TTC549 (cell line): ENCODE results near the gene OR10AD1.

Source experiments
- FAIRE-seq: peaks from 2 replicates; lab custom pipeline; 2012; peaks lifted over from hg19 to GRCh38; lab: Jason Lieb, UNC

The OR10AD1 gene

DNA sequence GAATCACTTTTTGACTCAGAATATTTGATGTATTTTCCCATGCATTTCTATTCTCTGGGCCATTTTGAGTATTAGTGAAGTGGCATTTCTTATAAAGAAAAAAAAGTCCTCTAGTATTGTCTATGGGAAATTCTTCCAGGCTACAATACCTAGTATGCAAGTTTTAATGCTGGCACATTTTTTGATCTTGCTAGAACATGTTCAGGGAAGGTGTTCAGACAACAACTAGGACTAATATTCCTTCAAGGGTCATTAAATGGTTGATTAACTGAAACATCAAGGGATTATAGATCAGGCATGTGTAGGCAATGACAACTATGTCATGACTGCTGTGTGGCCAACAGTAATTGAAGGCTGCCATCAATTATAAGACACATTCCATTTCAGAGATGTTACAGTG is 12.0 kb downstream of the OR10AD1 start:
- FAIRE-seq = no peak

DNA sequence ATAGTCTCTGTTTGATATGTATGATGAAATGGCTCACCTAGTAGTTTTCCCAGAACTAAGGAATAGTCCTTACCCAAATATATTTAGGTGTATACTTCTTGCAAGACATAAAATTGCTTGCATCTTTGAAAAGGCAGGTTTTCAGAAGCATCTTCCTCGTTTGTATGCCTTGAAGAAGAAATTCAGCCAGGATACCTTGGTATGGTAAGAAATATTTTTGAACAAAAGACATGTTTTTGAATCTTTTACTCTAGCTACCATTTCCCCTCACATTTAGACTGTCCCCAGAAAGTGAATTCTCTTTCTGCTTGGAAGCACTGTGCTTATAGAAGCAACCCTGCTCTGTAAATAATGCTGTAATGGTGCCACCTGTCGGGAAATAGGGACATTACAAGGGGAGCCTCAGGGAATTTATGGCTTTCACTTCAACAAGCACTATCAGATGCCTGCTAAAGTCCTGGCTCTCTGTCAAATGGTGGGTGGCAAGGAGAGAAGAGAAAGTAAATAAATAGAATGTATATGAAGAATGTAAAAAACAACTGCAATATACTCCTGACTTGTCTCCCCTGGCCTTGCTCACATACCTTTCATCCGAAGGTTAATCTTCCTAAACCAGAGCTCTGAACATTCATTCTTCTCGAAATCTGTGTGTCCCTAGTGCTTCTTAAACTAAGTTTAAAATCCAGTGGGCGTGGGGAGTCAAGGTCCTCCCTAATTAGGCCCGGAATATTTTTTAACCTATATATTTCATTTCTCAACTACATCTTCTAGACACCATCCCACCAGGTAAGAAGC is 13.6 kb downstream of the OR10AD1 start:
- peak; percentile 91 for FAIRE-seq

DNA sequence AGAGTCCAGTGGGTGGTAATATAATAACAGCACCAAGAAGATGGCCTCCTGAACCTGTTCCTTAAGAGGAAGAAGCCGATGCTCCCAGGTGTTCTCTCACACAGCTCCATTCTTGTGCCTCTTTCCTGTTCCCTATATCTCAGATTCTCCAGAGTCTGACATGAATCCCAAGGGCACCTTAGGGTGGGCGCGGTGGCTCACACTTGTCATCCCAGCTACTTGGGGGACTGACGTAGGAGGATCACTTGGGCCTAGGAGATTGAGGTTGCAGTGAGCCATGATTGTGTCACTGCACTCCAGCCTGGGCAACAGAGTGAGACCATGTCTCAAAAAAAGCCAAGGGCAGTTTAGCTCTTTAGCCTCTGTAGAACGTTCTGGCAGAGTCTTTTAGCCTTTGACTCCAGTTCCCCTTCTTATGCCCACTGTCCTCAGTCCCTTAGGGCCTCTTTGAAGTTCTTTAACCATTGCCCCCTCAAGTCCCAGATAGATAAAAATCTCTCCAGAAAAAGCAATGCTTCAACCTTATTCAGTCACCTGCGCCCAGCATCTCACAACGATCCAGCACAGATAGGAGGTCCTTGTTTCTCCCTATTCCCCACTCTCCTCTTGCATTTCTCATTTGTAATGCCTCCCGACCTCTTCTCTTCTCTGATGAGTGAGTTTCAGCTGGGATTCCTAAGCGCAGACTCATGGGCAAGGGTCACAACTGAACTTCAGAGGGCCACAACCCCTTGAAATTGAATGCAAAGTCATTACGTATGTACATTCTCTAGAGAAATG is 15.0 kb downstream of the OR10AD1 start:
- no peak for FAIRE-seq

DNA sequence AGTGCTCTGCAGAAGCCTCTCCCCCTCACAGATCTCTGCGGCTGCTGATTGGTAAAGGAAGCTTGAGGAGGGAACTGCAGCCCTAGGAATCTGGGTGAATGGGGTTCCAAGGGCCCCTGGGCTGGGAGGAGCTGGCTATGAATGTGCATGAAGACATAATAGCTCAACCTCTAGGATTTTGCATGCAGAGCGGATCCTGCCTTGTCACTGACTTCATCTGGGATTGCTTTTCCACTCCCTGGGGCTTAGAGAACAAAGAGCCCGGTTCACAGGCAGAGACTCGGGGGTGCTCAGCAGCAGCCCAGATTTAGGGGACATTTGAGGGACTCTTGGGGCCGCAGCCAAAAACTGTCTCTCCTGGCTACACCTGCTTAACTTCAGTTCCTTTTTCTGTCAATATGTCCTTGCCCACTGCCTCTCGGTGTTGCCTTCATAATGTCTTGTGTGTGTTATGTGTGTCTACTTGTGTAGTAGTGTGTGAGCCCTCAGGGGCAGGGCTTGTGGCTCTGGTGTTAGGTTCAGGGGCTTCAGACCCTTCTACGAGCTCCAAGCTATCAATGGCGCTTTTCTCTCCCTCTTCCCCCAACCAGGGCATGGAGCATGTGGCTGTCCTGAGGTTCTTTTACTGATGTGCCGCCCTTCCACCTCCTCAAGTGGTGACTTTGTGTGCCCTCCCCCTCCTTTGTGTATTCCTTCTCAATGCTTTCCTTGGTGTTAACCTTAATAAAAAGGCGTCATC is 17.7 kb downstream of the OR10AD1 start:
- FAIRE-seq = no peak

DNA sequence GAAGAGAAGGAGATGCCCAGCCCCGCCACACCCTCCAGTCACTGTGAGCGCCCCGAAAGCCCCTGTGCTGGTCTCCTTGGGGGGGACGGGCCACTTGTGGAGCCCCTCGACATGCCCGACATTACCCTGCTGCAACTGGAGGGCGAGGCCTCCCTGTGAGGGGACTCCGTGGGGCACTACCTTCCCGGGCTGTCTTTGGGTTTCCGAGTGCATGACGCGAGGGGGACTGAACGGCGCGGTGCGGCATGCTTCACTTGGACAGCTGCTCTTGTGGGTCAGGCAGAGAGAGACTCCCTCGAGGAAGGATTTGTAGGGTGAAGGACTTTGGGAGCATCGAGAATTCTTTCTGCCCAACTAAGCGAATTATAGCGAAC is 18.6 kb downstream of the OR10AD1 start:
- FAIRE-seq = no peak

DNA sequence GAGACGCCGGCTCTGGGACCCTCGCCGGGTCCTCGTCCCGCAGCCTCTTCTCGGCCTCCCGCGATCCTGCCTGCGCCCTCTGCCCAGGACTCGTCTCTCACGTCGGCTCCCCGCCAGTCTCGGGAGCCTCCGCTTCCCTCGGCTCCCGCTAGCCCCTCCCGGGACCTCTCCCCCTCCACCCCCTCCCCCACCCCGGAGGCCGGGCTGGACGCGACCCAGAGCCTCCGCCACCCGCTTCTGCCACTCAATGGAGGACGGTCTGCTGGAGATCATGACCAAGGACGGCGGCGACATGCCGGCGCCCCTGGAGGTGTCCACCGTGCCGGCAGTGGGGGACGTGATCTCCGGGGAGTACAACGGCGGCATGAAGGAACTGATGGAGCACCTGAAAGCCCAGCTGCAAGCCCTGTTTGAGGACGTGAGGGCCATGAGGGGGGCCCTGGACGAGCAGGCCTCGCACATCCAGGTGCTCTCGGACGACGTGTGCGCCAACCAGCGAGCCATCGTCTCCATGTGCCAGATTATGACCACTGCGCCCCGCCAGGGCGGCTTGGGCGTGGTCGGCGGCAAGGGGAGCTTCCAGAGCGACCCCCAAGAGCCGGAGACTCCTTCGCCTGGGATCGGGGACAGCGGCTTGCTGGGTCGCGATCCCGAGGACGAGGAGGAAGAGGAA is 19.1 kb downstream of the OR10AD1 start:
- FAIRE-seq = no peak

DNA sequence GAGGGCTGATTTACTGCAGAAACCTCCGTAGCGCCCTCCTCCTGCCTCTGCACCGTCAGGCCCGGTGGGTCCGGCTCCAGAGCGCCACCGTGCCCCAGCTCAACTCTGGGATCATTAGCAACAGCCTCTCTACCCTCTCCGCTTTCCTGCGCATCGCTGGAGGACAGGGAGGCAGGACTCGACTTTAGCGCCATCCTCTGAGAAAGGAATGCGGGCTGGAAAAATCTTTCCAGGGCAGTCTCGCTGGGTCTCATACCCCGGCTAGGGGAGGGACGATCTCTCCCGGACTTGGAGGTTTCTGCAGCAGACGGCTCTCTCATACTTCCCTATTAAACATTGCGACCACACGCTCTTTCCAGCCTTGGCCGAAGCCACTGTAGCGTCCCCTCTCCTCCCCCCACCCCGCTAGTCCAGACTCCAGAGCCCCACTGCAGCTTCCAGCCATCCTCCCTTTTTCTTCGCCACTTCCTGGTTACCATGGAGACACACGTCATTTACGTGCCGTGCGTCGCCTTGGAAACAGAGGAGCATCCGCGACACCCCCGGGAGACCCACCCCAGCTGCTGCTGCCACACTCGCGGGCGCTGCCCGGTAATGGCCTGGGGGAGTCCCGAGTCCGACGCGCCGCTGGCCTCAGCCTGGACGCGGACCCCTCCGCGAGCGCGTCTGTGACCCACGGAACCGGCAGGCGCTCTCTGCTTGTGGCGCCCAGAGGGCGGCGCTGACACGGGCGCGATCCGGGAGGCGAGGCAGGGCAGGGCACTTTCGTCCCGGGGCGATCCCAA is 19.8 kb downstream of the OR10AD1 start, which contains the start of gene CCDC184:
TSS of gene CCDC184 (plus strand) at position 554 of the 785 bp plus-strand sequence. CDS start 479 bp downstream, outside the sequence.
- FAIRE-seq = no peak

DNA sequence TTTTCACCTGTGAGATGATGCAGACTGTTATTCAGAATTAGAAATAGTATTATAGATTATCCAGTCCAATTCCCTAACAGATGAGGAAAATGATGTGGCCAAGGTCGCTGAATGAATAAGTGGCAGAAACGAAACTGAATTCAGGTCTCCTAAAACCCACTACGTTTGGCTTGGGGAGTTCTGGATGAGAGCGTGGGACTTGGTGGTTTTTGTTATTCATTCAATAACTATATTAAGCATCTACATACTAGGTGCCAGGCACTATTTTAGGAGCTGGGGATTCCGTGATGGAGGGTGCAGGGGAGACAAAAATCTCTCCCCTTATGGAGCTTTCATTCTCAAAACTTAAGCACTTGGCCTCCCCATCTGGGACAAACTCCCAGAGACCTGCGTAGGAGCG is 20.5 kb downstream of the OR10AD1 start:
- FAIRE-seq = no peak

DNA sequence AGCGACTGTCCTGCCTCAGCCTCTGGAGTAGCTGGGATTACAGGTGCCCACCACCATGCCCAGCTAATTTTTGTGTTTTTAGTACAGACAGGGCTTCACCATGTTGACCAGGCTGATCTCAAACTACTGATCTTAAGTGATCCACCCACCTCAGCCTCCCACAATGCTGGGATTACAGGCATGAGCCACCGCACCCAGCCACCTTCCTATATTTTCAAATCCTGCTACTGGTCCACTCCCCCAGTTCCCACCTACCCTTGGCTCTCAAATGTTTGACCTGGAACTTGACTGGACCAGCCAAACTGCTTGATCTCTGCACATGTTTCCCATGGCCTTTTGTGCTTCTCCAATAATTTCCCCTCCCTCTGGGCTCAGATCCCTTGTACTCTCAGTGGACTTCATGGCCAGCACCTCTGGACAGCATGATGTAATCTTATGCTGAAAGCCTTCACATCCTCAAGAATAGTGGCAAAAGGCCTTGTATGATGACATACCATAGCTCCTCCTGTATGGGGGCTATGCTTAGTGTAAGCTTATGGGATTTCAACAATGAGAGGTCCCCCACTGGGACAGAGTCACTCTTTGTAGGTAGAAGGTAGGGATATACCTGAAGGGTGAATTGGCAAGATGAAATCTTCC is 22.1 kb downstream of the OR10AD1 start:
- FAIRE-seq = no peak

DNA sequence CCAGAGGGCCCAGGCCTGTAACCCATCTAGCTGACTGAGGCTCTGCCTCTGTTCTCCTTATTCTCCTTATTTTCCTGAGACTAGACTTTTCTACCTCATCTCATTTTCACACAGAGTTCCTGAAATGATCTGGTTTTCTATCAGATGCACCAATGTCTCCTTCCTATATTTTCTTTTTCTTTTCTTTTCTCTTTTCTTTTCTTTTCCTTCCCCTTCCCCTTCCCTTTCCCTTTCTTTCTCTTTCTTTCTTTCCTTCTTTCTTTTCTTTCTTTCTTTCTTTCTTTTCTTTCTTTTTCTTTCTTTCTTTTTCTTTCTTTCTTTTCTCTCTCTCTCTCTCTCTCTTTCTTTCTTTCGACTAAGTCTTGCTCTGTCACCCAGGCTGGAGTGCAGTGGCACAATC is 22.7 kb downstream of the OR10AD1 start:
- FAIRE-seq = no peak

DNA sequence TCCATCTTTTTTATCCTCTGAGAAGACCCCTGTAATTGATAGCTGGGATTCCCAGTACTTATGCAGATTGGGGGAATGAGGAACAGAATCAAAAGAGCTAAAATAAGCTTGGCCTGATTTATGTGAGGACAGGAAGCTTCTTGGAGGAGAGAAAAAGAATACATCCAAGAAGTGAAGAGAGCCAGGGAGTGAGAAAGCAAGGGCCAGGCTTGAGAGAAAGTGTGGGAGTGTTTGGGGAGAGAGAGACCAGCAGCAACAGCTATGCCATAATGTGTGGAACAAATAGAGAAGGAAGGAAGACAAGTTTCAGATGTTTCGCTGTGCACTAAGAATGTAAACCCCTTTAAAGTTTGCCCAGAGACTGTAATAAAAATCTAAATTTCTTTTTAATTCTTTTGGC is 23.6 kb downstream of the OR10AD1 start:
- FAIRE-seq = no peak

DNA sequence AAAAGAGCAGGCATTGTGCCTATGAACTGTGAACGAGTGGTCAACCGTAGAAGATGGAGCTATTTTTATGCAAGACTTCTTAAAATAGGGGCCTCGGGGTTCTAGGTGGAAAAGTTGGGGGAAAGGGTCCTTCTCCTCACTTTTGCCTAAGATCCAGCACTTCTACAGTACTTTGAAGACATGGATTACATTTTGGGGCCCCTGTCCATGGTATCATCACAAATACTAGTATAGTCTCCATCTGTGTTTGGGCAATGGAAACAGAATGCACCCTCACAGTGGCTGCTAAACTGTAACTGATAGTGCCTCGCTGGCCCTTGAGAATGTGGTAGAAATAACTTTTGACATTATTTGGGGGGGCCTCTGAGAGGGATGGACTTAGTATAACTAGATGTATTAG is 25.1 kb downstream of the OR10AD1 start:
- FAIRE-seq = no peak

DNA sequence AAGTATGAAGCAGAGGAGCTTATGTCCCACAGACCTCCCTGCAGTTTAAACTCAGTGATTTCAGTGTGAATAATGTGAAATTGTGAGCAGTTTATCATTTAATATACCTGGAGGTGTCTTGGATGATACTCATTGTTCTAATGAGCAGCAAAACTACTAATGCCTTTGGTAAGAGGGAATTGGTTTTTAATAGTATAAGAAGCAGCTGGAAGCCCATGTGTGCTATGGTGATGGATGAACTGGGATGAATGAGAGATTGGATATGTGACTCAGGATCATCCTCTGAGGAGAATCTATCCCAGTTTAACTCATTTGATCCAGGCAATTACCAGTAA is 26.7 kb downstream of the OR10AD1 start:
- FAIRE-seq = no peak

DNA sequence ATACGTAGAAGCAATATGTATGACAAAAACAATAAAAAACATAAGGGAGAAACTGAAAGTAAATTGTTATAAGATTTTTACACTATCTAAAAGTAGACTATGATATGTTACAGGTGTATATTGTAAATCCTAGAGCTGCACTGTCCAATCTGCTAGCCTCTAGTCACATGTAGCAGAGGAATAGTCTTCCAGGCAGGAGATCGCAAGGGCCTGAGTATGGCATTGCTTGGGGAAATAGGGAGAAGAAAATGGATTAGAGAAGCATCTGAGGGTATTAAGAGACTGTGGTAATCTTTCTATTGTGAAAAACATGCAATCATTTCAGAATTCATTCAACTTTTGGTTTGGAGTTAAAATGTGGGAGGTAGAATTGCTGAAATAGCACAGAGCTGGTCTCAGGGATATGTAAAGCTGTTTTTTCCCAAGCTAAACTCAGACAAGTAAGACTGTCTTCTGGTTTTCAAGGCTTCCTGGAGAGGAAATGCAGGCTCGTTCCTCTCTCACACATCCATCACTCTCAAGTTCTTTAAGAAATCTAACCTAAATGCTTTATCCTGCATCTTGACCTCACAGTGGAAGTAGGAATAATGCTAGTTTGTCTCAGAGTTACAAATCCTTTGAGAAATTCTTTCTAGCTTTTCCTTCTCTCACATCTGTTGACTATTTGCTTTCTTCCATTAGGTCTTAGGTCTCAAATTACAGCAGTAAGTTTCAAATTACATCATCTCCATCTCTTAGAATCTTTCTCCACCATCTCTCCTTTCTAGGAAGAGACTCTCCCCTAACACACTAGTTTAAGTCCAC is 27.3 kb downstream of the OR10AD1 start:
- FAIRE-seq = no peak

DNA sequence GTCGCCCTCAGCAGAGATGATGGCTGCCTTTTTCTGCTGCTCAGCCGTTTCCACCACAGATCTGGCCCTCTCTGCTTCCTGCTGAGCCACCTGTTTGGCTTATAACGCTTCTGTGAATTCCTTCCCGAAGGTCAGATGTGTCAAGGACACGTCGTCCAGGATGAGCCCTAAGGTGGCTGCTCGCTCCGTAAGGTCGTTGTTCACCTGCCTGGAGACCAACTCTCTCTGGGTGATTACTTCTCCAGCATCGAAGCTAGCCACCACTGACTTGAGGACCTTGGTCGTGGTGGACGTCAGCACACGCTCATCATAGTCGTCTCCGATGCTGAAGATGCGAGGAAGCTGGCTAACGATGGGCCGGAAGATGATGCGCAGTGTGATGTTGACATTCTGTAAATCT is 34.1 kb downstream of the OR10AD1 start:
- FAIRE-seq = no peak

DNA sequence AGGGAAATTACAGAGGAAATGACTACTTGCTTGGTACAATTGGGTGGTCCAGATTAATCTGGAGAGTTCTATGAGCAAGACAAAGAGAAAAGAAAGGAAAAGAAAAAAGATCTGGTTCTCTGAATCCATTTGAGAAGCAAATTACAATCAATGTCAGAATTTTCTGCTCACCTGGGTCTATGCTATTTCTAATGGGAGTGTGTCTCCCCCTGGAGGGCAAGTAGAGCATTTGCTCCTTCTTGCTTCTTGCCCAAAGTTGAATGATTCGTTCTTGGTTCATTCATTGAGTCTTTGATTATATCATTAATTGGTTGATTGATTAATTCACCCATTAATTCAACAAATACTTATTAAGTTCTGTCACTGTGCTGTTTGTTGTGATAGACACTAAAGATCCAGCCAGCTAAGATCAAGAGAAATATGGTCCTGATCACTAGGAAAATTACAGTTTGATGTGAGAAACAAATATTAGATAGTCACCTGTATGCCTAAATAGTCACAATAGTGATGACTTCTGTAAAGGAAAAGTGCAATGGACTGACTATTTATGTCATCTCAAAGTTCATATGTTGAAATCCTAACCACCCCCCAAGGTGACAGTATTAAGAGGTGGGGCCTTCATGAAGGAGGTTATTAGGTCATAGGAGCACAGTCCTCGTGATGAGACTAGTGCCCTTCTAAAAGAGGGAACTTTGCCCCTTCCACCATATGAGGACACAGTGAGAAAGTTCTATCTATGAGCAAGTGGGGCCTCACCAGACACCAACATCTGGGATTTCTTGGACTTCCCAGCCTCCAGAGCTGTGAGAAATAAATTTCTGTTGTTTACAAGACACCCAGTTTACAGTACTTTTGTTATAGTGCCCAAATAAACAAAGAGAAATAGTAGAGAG is 37.8 kb downstream of the OR10AD1 start:
- FAIRE-seq = peak; percentile 77

DNA sequence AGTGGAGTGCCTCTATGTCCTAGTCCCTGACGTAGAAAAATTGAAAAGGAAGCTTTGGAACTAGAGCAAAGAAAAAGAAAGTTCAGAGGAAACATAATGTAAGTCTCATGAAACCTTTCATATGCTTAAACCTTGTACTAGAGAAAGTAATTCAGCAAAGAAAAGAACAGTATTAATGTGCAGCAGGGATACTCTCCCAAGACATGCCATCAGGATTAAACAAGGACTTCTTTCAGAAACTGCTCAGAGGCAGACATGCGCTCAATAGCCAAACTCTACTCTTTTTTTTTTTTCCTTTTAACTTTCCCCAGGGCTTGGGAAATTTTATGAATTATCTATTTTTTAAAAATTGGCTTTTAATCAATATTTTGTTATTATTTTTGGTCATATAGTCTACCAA is 38.6 kb downstream of the OR10AD1 start:
- no peak for FAIRE-seq

DNA sequence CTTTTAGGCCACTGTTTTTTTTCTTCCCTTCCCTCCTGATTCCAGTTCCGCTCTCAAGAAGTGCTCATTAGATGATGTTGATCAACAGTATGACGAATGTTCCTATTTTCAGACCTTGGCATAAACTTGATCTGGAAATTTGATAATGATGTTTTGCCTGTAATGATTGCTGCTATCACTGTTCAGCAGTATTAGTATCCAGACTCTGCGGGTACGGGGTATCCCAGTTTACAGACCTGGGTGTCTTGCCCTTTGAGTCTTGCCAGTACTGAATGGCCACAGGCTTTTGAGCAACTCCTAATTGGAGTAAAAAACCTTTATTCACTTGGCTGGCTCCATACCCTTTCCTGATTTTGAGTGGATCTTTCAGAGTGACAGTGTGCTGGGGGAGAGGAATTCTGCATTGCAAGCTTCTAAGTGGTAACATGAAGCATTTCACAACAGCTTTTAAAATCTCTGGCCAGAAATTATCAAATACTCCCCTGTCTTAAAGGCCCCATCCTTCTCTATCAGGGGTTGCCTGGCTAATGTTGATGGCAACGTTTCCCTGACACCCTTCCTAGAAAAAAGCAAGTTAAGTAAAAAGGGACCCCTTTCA is 39.8 kb downstream of the OR10AD1 start:
- no peak for FAIRE-seq

DNA sequence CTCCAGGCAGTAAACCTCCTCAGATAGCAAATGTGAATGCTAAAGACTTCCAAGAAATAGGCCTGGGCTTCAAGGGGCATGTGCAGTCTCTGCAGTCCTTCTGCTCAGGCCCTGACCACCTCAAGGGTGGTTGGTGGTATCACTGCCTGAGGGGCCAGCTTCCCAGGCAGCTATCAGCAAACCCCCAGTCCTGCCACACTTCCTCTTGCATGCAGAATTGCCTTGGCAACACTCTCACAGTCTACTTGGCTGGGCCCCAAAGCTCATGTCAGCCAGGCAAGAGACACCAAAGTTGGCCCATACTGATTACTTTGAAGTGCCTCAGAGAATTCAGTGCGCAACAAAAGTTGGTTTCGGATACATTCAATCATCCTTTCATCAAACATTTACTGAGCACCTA is 42.3 kb downstream of the OR10AD1 start:
- FAIRE-seq = no peak
